HL-60 (cell line): ENCODE results near the gene C11orf16.

Experiments used
- POLR2AphosphoS5 ChIP-seq: IDR thresholded peaks from 2 replicates; pipeline ENCODE4 v1.6.1; 2012; ENCODE audit warnings: low read depth
- TF ChIP-seq, protein P1 (sequence below): IDR thresholded peaks from one replicate; pipeline ENCODE4 v1.5.1; 2011; ENCODE audit warnings: low read length, control low read depth, inconsistent platforms; ENCODE audit not compliant: insufficient read depth
- TF ChIP-seq, protein P2 (sequence below): IDR thresholded peaks from 2 replicates; pipeline ENCODE4 v1.6.1; 2012; ENCODE audit warnings: low read depth; ENCODE audit not compliant: insufficient replicate concordance

DNA sequence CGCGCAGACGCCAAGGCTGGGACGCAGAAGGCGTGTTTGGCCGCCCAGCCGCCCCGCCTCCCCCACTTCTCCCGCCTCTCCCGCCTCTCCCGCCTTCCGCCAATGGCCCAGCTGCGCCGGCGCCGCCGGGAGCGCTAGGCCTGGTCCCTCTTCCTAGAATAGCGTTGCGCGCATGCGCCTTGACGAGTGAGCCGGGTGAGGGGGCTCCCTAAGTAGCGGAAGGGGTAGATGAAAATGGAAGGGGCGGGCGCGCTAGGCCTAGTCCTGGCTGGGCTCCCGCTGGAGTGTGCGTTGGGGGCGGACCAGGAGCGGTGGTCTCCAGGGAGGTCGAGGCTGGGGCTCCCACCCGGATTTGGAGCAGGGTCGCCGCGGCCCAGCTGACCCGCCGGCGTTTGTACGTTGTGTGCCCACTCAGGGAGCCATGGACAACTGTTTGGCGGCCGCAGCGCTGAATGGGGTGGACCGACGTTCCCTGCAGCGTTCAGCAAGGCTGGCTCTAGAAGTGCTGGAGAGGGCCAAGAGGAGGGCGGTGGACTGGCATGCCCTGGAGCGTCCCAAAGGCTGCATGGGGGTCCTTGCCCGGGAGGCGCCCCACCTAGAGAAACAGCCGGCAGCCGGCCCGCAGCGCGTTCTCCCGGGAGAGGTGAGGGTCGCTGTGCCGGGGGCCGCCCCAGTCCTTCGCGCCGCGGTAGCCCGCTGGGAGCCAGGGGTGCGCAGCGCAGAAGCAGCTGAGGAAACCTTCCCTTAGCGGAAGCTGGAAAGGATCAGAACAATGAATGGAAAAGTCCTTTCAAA is 21.5 kb downstream of the C11orf16 start, which contains the start of gene AKIP1:
- TF ChIP-seq, protein P1, sequence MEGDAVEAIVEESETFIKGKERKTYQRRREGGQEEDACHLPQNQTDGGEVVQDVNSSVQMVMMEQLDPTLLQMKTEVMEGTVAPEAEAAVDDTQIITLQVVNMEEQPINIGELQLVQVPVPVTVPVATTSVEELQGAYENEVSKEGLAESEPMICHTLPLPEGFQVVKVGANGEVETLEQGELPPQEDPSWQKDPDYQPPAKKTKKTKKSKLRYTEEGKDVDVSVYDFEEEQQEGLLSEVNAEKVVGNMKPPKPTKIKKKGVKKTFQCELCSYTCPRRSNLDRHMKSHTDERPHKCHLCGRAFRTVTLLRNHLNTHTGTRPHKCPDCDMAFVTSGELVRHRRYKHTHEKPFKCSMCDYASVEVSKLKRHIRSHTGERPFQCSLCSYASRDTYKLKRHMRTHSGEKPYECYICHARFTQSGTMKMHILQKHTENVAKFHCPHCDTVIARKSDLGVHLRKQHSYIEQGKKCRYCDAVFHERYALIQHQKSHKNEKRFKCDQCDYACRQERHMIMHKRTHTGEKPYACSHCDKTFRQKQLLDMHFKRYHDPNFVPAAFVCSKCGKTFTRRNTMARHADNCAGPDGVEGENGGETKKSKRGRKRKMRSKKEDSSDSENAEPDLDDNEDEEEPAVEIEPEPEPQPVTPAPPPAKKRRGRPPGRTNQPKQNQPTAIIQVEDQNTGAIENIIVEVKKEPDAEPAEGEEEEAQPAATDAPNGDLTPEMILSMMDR = no peak
- TF ChIP-seq POLR2AphosphoS5 = no peak; the same call in 1 of the 2 replicates
- TF ChIP-seq, protein P2, sequence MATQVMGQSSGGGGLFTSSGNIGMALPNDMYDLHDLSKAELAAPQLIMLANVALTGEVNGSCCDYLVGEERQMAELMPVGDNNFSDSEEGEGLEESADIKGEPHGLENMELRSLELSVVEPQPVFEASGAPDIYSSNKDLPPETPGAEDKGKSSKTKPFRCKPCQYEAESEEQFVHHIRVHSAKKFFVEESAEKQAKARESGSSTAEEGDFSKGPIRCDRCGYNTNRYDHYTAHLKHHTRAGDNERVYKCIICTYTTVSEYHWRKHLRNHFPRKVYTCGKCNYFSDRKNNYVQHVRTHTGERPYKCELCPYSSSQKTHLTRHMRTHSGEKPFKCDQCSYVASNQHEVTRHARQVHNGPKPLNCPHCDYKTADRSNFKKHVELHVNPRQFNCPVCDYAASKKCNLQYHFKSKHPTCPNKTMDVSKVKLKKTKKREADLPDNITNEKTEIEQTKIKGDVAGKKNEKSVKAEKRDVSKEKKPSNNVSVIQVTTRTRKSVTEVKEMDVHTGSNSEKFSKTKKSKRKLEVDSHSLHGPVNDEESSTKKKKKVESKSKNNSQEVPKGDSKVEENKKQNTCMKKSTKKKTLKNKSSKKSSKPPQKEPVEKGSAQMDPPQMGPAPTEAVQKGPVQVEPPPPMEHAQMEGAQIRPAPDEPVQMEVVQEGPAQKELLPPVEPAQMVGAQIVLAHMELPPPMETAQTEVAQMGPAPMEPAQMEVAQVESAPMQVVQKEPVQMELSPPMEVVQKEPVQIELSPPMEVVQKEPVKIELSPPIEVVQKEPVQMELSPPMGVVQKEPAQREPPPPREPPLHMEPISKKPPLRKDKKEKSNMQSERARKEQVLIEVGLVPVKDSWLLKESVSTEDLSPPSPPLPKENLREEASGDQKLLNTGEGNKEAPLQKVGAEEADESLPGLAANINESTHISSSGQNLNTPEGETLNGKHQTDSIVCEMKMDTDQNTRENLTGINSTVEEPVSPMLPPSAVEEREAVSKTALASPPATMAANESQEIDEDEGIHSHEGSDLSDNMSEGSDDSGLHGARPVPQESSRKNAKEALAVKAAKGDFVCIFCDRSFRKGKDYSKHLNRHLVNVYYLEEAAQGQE = peak; percentile 44
